HepG2 (cell line): ENCODE measurements around the gene REEP2. TPM values are rescaled to one million over a fixed set of nuclear protein-coding genes. Genes with fewer than 3 reads are reported as not detected.
A peak's percentile ranks its signal among the peaks of the same experiment; 100 is the strongest.

Experiments
- HMGXB3 ChIP-seq: sonication (generic); formaldehyde crosslinking; IDR thresholded peaks from 2 replicates; pipeline ENCODE4 v1.4.0; 2020; ENCODE audit warnings: missing genetic modification reagents, borderline replicate concordance
- IRF9 ChIP-seq: sonication (generic); formaldehyde crosslinking; IDR thresholded peaks from 2 replicates; pipeline ENCODE4 v1.8.0; 2022; ENCODE audit warnings: missing genetic modification reagents, mild to moderate bottlenecking, borderline replicate concordance
- KLF13 ChIP-seq: sonication (generic); formaldehyde crosslinking; IDR thresholded peaks from 2 replicates; pipeline ENCODE4 v1.4.0; 2020; ENCODE audit warnings: mild to moderate bottlenecking, missing genetic modification reagents
- MTF1 ChIP-seq: sonication (generic); formaldehyde crosslinking; IDR thresholded peaks from 2 replicates; pipeline ENCODE4 v1.5.0; 2020; ENCODE audit warnings: missing genetic modification reagents
- PRDM4 ChIP-seq: sonication (generic); formaldehyde crosslinking; IDR thresholded peaks from 2 replicates; pipeline ENCODE4 v1.9.0; 2021; ENCODE audit warnings: missing genetic modification reagents, borderline replicate concordance
- STAT6 ChIP-seq: sonication (generic); formaldehyde crosslinking; IDR thresholded peaks from 2 replicates; pipeline ENCODE4 v1.4.0; 2020; ENCODE audit warnings: missing genetic modification reagents, mild to moderate bottlenecking, borderline replicate concordance
- TFE3 ChIP-seq: IDR thresholded peaks from 2 replicates; pipeline ENCODE4 v1.6.1; 2016
- ZBTB8A ChIP-seq: sonication (generic); formaldehyde crosslinking; IDR thresholded peaks from 2 replicates; pipeline ENCODE4 v1.4.0; 2020; ENCODE audit warnings: mild to moderate bottlenecking, low read depth, missing genetic modification reagents, borderline replicate concordance
- ZFP90 ChIP-seq: sonication (generic); formaldehyde crosslinking; IDR thresholded peaks from 2 replicates; pipeline ENCODE4 v1.8.0; 2022; ENCODE audit warnings: missing genetic modification reagents, mild to moderate bottlenecking, inconsistent platforms, borderline replicate concordance
- ZXDC ChIP-seq: sonication (generic); formaldehyde crosslinking; IDR thresholded peaks from 2 replicates; pipeline ENCODE4 v1.5.0; 2020; ENCODE audit warnings: mild to moderate bottlenecking, missing genetic modification reagents
- polyA plus RNA-seq, 8 experiments: library from polyadenylated mRNA; depleted of rRNA in 3 of 8; stranded (reverse) in 7 of 8; unstranded in 1 of 8; fragments of >200 nt; fragmentation: Illumina TruSeq in 4 of 8; extraction: Trizol in 4 of 8; gene quantifications; 2 replicates each; pipeline versions ENCODE4 v1.2.1 to v1.2.3, GENCODE V29; 2011 to 2016; ENCODE audit warnings: low read depth in 4 of 8, missing spikeins in 1 of 8, mixed read lengths in 1 of 8; ENCODE audit not compliant: insufficient read depth in 1 of 8
- total RNA-seq, 5 experiments: library from RNA; depleted of rRNA; stranded (reverse); fragments of >200 nt; fragmentation: Illumina TruSeq; extraction: Trizol; gene quantifications; 2 replicates each; pipeline ENCODE4 v1.2.3, GENCODE V29; 2016; ENCODE audit warnings: low read depth in 1 of 5

The REEP2 gene
- total and polyA plus RNA-seq, 2 of the 13 experiments (the other 11 are each of a cell fraction or from before 2014, with no cell fraction given): 5.3 to 7.8 TPM

GRCh38 chr5:138464008-138464387 lies 25.1 kb downstream of the REEP2 start (continued):
- no peak for TF ChIP-seq ZXDC (CRISPR knock-in tag)
- TF ChIP-seq HMGXB3 (CRISPR knock-in tag): peak; percentile 58; the same call in 1 of the 2 replicates
- no peak for TF ChIP-seq PRDM4 (CRISPR knock-in tag)
- TF ChIP-seq IRF9 (CRISPR knock-in tag): no peak
- no peak for TF ChIP-seq ZBTB8A (CRISPR knock-in tag)
- no peak for TF ChIP-seq MTF1 (CRISPR knock-in tag)
- TF ChIP-seq KLF13 (CRISPR knock-in tag): no peak
- TF ChIP-seq TFE3 (CRISPR knock-in tag): peak; percentile 60
- TF ChIP-seq STAT6: no peak; the same call in 1 of the 2 replicates
- peak; percentile 44; the same call in 1 of the 2 replicates for TF ChIP-seq ZFP90 (CRISPR knock-in tag)
